ENCODE data around the gene AKR1B1. TPM values are rescaled to one million over a fixed set of nuclear protein-coding genes. Genes with fewer than 3 reads are reported as not detected.

Gene AKR1B1
- total RNA-seq, 3 donors from 2014 or later (not counting 1 experiment from before 2014, with no cell fraction given), result 68.4 to 106 (median 85.1) TPM

DNA sequence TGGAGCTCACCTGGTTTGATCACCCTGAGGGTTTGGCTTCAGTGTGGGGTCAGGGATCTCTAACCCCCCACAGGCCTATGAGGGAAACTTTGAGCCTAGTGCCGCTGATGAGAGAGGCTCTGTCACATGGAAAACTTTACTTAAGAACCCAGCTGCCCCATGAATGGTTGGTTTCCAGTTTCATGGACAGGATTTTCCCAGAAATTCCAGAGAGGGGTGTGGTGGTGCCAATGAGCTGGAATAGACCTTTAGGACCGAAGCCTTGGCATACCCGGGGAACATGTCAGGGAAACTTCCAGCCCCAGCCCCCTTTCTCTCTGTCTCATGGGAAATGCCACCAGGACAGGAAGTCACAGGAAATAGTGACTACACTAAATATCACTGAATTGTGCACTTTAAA is 36.9 kb downstream of the AKR1B1 start:
- Mint-ChIP-seq H3K4me1 (no peaks in the 10 kb centered on the region), H3K4me3 (no peak overlapping the region), H3K27me3 (ENCODE audit: low read depth in 2 of 2) (peaks cover 3 to 8% of the 10 kb centered on the region in 2 donors), H3K36me3 (no peaks in the 10 kb centered on the region), H3K27ac (no peak overlapping the region), H3K9me3 (no peaks in the 10 kb centered on the region)
- ATAC-seq, result no peak
- DNase-seq, result no peak
- 90% methylated on average over 3 of the region's 3 CpGs for WGBS (ENCODE audit: insufficient coverage)
- Histone ChIP-seq H3K4me1 (ENCODE audit: control insufficient read depth, insufficient read depth, low read length) (no peaks in the 10 kb centered on the region), H3K9me3 (ENCODE audit: control insufficient read depth, insufficient read depth, low read length) (no peaks in the 10 kb centered on the region), H3K4me3 (ENCODE audit: low read length) (no peak overlapping the region), H3K36me3 (ENCODE audit: control insufficient read depth, insufficient read depth, low read length) (no peaks in the 10 kb centered on the region), H3K27me3 (ENCODE audit: control insufficient read depth, insufficient read depth, low read length) (no peaks in the 10 kb centered on the region), H3K27ac (ENCODE audit: low read length) (no peak overlapping the region)
- TF ChIP-seq, protein P1, sequence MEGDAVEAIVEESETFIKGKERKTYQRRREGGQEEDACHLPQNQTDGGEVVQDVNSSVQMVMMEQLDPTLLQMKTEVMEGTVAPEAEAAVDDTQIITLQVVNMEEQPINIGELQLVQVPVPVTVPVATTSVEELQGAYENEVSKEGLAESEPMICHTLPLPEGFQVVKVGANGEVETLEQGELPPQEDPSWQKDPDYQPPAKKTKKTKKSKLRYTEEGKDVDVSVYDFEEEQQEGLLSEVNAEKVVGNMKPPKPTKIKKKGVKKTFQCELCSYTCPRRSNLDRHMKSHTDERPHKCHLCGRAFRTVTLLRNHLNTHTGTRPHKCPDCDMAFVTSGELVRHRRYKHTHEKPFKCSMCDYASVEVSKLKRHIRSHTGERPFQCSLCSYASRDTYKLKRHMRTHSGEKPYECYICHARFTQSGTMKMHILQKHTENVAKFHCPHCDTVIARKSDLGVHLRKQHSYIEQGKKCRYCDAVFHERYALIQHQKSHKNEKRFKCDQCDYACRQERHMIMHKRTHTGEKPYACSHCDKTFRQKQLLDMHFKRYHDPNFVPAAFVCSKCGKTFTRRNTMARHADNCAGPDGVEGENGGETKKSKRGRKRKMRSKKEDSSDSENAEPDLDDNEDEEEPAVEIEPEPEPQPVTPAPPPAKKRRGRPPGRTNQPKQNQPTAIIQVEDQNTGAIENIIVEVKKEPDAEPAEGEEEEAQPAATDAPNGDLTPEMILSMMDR (IDR thresholded peaks at IDR 0.05), result no peak
- intact Hi-C loops (cut with micrococcal nuclease), result no loop called here

DNA sequence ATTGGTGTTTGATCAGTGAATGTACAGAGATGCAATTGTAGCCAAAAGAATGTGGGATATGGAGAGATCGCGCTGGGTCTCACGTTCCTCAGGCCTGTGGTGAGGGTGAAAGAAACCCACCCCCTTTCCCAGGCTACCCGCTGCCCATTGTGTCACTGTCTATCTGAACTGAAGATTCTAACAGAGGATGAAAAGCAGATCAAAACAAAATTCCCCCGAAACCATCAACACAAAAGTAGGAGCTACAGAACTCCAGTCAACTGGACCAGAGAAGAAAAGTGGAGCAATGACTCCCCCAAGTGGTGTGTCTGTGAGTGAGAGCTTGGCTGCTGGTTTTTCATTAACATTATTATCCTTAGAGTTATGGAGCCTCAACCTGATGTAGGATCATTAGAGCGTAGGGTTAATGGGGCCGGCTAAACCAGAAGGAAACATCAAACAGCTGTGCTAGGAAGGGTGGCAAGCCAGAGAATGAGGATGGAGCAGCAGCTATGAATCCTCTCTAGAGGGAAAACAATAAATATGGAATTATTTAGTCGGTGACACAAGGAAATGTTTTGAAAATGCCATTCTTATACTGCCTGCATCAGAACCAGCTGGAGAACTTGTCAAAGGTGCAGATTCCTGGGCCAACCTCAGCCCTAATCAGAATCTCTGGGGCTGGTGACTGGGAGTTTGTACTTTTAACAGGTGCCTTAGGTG is 38.3 kb downstream of the AKR1B1 start:
- DNase-seq (no peak), ATAC-seq (no peak)
- Histone ChIP-seq H3K4me3 (ENCODE audit: low read length) (no peak overlapping the region), H3K36me3 (ENCODE audit: control insufficient read depth, insufficient read depth, low read length) (no peaks in the 10 kb centered on the region), H3K27me3 (ENCODE audit: control insufficient read depth, insufficient read depth, low read length) (no peaks in the 10 kb centered on the region), H3K9me3 (ENCODE audit: control insufficient read depth, insufficient read depth, low read length) (no peaks in the 10 kb centered on the region), H3K27ac (ENCODE audit: low read length) (no peak overlapping the region), H3K4me1 (ENCODE audit: control insufficient read depth, insufficient read depth, low read length) (no peaks in the 10 kb centered on the region)
- no peaks in the 10 kb centered on the region for H3K9me3 Mint-ChIP-seq
- intact Hi-C loops (cut with micrococcal nuclease), result no loop called here
- H3K4me3 Mint-ChIP-seq, result no peak overlapping the region
- H3K27me3 Mint-ChIP-seq (ENCODE audit: low read depth in 2 of 2), result peaks cover 3 to 8% of the 10 kb centered on the region in 2 donors
- H3K27ac Mint-ChIP-seq, result no peak overlapping the region
- no peaks in the 10 kb centered on the region for H3K36me3 Mint-ChIP-seq
- TF ChIP-seq, protein P1 (IDR thresholded peaks at IDR 0.05), result no peak
- H3K4me1 Mint-ChIP-seq, result no peaks in the 10 kb centered on the region
- WGBS (ENCODE audit: insufficient coverage), result 82% methylated on average over 4 of the region's 8 CpGs

DNA sequence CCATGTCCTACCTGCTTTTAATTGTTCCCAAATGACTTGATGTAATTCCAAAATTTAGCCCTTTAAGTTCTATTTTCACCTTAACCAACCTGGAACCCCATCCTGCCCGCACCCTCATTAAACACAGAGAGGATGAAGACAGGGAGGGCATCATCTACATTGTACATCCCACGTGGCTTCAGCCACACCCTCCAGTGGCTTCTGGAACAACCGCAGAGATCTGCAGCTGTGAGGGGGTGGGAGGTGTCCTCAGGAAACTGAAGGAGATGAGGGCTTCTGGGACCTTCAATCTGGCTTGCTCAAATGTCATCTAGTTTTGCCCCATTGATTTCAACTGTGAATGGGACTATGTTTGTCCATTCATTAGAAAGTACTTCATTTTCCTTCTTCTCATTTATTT is 39.0 kb downstream of the AKR1B1 start:
- Mint-ChIP-seq H3K27ac (no peak overlapping the region), H3K27me3 (ENCODE audit: low read depth in 2 of 2) (peaks cover 3 to 8% of the 10 kb centered on the region in 2 donors), H3K4me1 (no peaks in the 10 kb centered on the region), H3K9me3 (no peaks in the 10 kb centered on the region), H3K36me3 (no peaks in the 10 kb centered on the region), H3K4me3 (no peak overlapping the region)
- Histone ChIP-seq H3K27me3 (ENCODE audit: control insufficient read depth, insufficient read depth, low read length) (no peaks in the 10 kb centered on the region), H3K4me3 (ENCODE audit: low read length) (no peak overlapping the region), H3K27ac (ENCODE audit: low read length) (no peak overlapping the region), H3K9me3 (ENCODE audit: control insufficient read depth, insufficient read depth, low read length) (no peaks in the 10 kb centered on the region), H3K36me3 (ENCODE audit: control insufficient read depth, insufficient read depth, low read length) (no peaks in the 10 kb centered on the region), H3K4me1 (ENCODE audit: control insufficient read depth, insufficient read depth, low read length) (no peaks in the 10 kb centered on the region)
- TF ChIP-seq, protein P1 (IDR thresholded peaks at IDR 0.05), result no peak
- 70% methylated on average over 3 of the region's 3 CpGs for WGBS (ENCODE audit: insufficient coverage)
- ATAC-seq, result no peak
- DNase-seq, result no peak
- intact Hi-C loops (cut with micrococcal nuclease), result no loop called here

DNA sequence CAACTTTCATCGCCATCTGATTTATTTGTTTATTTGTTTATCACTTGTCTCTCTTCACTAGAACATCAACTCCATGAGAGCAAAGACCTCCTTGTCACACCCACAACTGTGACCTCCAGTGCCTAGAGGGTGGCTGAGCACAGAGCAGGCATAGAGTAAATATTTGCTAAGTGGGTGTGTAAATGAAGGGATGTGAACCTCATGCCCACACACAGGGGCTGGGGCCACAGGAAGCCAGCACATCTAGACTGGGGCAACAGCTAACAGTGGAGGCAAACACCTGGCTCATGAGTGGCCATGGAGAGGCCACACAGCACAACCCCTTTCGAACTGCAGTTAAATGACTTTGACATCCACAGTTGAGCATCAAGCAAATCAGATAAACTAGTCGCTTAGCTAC is 39.8 kb downstream of the AKR1B1 start:
- Histone ChIP-seq H3K4me1 (ENCODE audit: control insufficient read depth, insufficient read depth, low read length) (no peaks in the 10 kb centered on the region), H3K27ac (ENCODE audit: low read length) (no peak overlapping the region), H3K4me3 (ENCODE audit: low read length) (no peak overlapping the region), H3K27me3 (ENCODE audit: control insufficient read depth, insufficient read depth, low read length) (no peaks in the 10 kb centered on the region), H3K9me3 (ENCODE audit: control insufficient read depth, insufficient read depth, low read length) (no peaks in the 10 kb centered on the region), H3K36me3 (ENCODE audit: control insufficient read depth, insufficient read depth, low read length) (no peaks in the 10 kb centered on the region)
- intact Hi-C loops (cut with micrococcal nuclease), result no loop called here
- Mint-ChIP-seq H3K36me3 (no peaks in the 10 kb centered on the region), H3K4me3 (no peak overlapping the region), H3K9me3 (no peaks in the 10 kb centered on the region), H3K27ac (no peak overlapping the region), H3K27me3 (ENCODE audit: low read depth in 2 of 2) (peaks cover 3 to 8% of the 10 kb centered on the region in 2 donors), H3K4me1 (no peaks in the 10 kb centered on the region)
- TF ChIP-seq, protein P1 (IDR thresholded peaks at IDR 0.05), result no peak
- ATAC-seq (peak in 1 of 3 donors; percentile 30), DNase-seq (no peak)
- WGBS (ENCODE audit: insufficient coverage), result 91% methylated on average over 3 of the region's 3 CpGs

Measured in natural killer cell (primary cell).